ENCODE data around the gene TMEM50A. TPM values are rescaled to one million over a fixed set of nuclear protein-coding genes. Genes with fewer than 3 reads are reported as not detected.
"Not testable (repeated sequence)": the region's sequence is repeated elsewhere in the genome, so short reads cannot be mapped to it uniquely, and the experiment has no call there.

Gene TMEM50A
- total and polyA plus RNA-seq, 4 donors = 110 to 140 (median 115) TPM

DNA sequence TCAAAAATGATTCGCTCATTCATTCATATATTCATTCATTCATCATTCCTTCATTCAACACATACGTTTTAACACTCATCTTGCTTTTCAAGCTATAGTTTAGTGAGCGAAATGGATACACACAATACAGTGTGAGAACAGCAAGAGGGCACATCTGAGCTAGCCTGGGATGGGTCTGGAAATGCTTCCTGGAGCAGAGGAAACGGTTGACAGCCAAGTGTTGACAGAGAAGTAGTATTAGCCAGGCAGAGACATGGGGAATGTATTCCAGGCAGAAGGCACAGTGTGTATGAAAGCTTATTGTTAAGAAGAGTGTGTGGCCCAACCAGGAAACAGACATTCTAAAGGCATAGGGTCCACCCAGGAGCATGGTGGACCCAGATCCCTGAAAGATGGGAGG lies 33.2 kb upstream of the TMEM50A start:
- H3K4me3 ChIP-seq (ENCODE audit: low read length in 2 of 2); H3K27me3 ChIP-seq (ENCODE audit: control insufficient read depth in 1 of 2, insufficient read depth in 2 of 2, low read length in 1 of 2); ATAC-seq (ENCODE audit: low FRiP score); DNase-seq; H3K9me3 ChIP-seq (ENCODE audit: control insufficient read depth, low read length); H3K27ac ChIP-seq (ENCODE audit: low read depth in 1 of 2, low read length in 2 of 2); H3K36me3 ChIP-seq (ENCODE audit: control insufficient read depth in 1 of 2, insufficient read depth in 2 of 2, low read length in 1 of 2); intact Hi-C loops (cut with DNase I); H3K4me1 ChIP-seq (ENCODE audit: control insufficient read depth in 1 of 2, insufficient read depth in 2 of 2, low read length in 2 of 2): not testable (repeated sequence)
- 82 to 84% methylated on average over 4 of the region's 4 CpGs for WGBS, 2 donors

DNA sequence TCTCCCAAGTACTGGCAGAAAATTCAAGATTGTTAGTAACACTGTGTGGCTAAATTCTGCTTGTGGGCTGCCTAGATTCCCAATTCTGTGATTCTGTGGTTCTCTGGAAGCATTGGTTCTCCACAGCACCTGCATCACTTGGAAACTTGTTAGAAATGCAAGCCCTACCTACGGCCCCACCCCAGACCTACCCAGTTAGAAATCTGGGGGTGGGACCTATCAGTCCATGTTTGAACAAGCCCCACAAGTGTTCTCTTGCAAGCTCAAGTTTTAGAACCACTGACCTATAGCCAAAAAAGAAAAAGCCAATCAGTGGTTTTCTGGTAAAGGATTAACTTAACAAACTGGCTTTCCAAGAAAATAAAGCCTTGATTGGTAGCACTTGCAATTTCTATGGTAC lies 30.0 kb upstream of the TMEM50A start:
- H3K27ac ChIP-seq (ENCODE audit: low read depth in 1 of 2, low read length in 2 of 2); DNase-seq; H3K36me3 ChIP-seq (ENCODE audit: control insufficient read depth in 1 of 2, insufficient read depth in 2 of 2, low read length in 1 of 2); H3K4me3 ChIP-seq (ENCODE audit: low read length in 2 of 2); ATAC-seq (ENCODE audit: low FRiP score); intact Hi-C loops (cut with DNase I); H3K4me1 ChIP-seq (ENCODE audit: control insufficient read depth in 1 of 2, insufficient read depth in 2 of 2, low read length in 2 of 2); H3K27me3 ChIP-seq (ENCODE audit: control insufficient read depth in 1 of 2, insufficient read depth in 2 of 2, low read length in 1 of 2); H3K9me3 ChIP-seq (ENCODE audit: control insufficient read depth, low read length): not testable (repeated sequence)
- no CpG with 5 or more reads among the region's 1 CpG for WGBS, 2 donors

DNA sequence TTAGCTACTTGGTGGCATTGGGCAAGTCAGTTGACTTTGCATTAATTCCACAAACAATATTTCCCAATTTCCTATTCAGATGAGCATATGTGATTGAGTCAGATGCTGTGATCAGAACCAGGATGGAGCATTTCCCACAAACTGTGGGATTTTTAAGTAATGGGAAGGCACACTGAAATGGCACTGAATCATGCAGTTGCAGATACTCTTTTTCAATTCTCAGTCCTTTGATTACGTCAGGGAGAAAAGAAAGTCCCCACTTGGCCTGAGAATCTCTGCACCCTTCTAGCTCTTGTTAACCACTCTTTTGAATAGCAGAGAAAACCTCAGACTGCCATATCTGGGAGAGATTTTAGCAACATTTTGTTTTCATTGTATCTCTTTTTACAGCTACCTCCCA lies 29.0 kb upstream of the TMEM50A start:
- H3K27me3 ChIP-seq (ENCODE audit: control insufficient read depth in 1 of 2, insufficient read depth in 2 of 2, low read length in 1 of 2); ATAC-seq (ENCODE audit: low FRiP score); H3K4me1 ChIP-seq (ENCODE audit: control insufficient read depth in 1 of 2, insufficient read depth in 2 of 2, low read length in 2 of 2); H3K27ac ChIP-seq (ENCODE audit: low read depth in 1 of 2, low read length in 2 of 2); DNase-seq; H3K36me3 ChIP-seq (ENCODE audit: control insufficient read depth in 1 of 2, insufficient read depth in 2 of 2, low read length in 1 of 2); H3K4me3 ChIP-seq (ENCODE audit: low read length in 2 of 2); H3K9me3 ChIP-seq (ENCODE audit: control insufficient read depth, low read length); intact Hi-C loops (cut with DNase I): not testable (repeated sequence)
- WGBS, 2 donors = 75 to 82% methylated on average over 1 of the region's 1 CpG

DNA sequence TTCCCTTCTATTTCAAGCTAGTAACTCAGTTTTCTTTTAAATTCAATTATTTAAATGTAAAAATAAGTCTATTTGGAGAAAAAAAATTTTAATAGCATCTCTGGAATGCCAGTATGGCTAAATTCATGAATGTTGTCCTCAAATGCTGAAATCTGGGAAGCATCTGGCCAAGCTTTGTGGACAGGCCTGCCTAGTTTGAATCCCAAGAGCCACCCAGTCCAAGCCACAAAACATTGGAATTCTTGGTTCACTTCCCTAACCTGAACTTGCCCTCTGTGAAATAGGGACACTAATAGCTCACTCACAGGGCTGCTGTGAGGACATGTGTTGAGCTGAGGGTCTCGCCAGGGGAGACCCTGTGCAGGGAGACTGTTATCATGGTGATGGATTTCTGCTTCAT lies 28.6 kb upstream of the TMEM50A start:
- H3K27me3 ChIP-seq (ENCODE audit: control insufficient read depth in 1 of 2, insufficient read depth in 2 of 2, low read length in 1 of 2); DNase-seq; H3K27ac ChIP-seq (ENCODE audit: low read depth in 1 of 2, low read length in 2 of 2); intact Hi-C loops (cut with DNase I); H3K4me3 ChIP-seq (ENCODE audit: low read length in 2 of 2); H3K36me3 ChIP-seq (ENCODE audit: control insufficient read depth in 1 of 2, insufficient read depth in 2 of 2, low read length in 1 of 2); H3K9me3 ChIP-seq (ENCODE audit: control insufficient read depth, low read length); ATAC-seq (ENCODE audit: low FRiP score); H3K4me1 ChIP-seq (ENCODE audit: control insufficient read depth in 1 of 2, insufficient read depth in 2 of 2, low read length in 2 of 2): not testable (repeated sequence)
- 90 to 96% methylated on average over 1 of the region's 1 CpG for WGBS, 2 donors

DNA sequence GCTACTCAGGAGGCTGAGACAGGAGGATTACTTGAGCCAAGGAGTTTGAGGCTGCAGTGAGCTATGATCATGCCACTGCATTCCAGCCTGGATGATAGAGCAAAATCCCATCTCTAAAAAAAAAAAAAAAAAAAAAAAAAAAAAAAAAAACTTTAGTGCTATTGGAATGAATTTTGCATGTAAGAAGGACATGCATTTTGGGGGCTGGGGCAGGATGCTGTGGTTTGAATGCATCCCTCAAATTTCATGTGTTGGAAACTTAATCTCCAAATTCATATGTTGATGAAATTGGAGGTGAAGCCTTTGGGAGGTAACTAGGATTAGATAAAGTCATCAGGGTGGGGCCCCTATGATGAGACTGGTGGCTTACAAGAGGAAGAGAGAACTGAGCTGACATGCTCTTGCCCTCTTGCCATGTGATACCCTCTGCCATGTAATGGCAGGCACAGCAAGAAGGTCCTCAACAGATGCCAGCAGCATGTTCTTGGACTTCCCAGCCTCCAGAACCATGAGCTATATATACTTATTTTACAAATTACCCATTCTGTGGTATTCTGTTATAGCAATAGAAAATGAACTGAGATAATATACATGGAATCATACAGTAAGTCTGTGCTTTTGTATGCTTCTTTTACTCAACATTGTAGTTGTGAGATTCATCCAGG lies 25.2 kb upstream of the TMEM50A start:
- H3K4me3 ChIP-seq (ENCODE audit: low read length in 2 of 2); intact Hi-C loops (cut with DNase I); DNase-seq; H3K4me1 ChIP-seq (ENCODE audit: control insufficient read depth in 1 of 2, insufficient read depth in 2 of 2, low read length in 2 of 2); H3K27me3 ChIP-seq (ENCODE audit: control insufficient read depth in 1 of 2, insufficient read depth in 2 of 2, low read length in 1 of 2); H3K27ac ChIP-seq (ENCODE audit: low read depth in 1 of 2, low read length in 2 of 2); H3K9me3 ChIP-seq (ENCODE audit: control insufficient read depth, low read length); H3K36me3 ChIP-seq (ENCODE audit: control insufficient read depth in 1 of 2, insufficient read depth in 2 of 2, low read length in 1 of 2); ATAC-seq (ENCODE audit: low FRiP score): not testable (repeated sequence)

DNA sequence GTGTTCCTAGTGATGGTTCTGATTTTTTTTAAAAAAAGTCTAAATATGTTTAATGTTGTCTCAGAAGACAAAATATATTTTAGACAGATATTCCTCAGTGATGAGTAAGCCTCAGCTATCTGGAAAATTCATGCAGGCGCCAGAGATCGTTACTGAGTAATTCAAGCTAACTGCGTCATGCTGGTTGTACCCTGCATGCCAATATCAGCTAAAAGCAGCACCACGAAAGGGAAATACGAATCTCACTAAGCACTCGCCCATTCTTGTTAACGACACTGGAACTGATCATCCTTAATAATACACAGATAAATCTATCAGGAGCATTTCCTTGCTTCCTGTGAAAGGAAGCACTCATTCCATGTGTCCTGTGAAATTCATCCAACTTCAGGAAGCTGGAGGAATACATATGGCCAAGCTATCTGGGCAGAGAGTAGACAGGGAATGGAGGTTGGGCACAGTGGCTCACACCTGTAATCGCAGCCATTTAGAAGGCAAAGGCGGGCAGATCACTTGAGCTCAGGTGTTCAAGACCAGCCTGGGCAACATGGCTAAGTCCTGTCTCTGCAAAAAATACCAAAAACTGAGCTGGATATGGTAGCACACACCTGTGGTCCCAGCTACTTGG lies 17.7 kb upstream of the TMEM50A start:
- ATAC-seq (ENCODE audit: low FRiP score); H3K9me3 ChIP-seq (ENCODE audit: control insufficient read depth, low read length); H3K4me1 ChIP-seq (ENCODE audit: control insufficient read depth in 1 of 2, insufficient read depth in 2 of 2, low read length in 2 of 2); intact Hi-C loops (cut with DNase I); DNase-seq; H3K4me3 ChIP-seq (ENCODE audit: low read length in 2 of 2); H3K27ac ChIP-seq (ENCODE audit: low read depth in 1 of 2, low read length in 2 of 2); H3K27me3 ChIP-seq (ENCODE audit: control insufficient read depth in 1 of 2, insufficient read depth in 2 of 2, low read length in 1 of 2); H3K36me3 ChIP-seq (ENCODE audit: control insufficient read depth in 1 of 2, insufficient read depth in 2 of 2, low read length in 1 of 2): not testable (repeated sequence)
- WGBS, 2 donors = 87 to 88% methylated on average over 9 of the region's 9 CpGs

DNA sequence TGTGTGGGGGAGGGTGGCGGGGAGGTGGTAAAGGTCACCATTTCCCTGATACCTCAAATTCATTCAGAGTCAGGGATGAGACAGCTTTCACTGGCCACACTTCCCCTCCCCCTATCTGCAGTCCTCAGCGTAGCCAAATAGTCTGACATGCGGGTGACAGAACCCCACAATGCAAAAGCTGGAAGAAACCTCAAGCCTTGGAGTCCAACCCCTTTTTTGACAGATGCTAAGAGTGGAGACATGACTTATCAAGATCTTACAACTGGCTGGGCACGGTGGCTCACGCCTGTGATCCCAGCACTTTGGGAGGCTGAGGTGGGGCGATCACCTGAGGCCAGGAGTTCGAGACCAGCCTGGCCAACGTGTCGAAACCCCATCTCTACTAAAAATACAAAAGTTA lies 16.0 kb upstream of the TMEM50A start:
- H3K36me3 ChIP-seq (ENCODE audit: control insufficient read depth in 1 of 2, insufficient read depth in 2 of 2, low read length in 1 of 2); H3K4me3 ChIP-seq (ENCODE audit: low read length in 2 of 2); intact Hi-C loops (cut with DNase I); H3K27me3 ChIP-seq (ENCODE audit: control insufficient read depth in 1 of 2, insufficient read depth in 2 of 2, low read length in 1 of 2); ATAC-seq (ENCODE audit: low FRiP score); H3K9me3 ChIP-seq (ENCODE audit: control insufficient read depth, low read length); H3K4me1 ChIP-seq (ENCODE audit: control insufficient read depth in 1 of 2, insufficient read depth in 2 of 2, low read length in 2 of 2); H3K27ac ChIP-seq (ENCODE audit: low read depth in 1 of 2, low read length in 2 of 2); DNase-seq: not testable (repeated sequence)
- WGBS, 2 donors = 85 to 86% methylated on average over 8 of the region's 9 CpGs

DNA sequence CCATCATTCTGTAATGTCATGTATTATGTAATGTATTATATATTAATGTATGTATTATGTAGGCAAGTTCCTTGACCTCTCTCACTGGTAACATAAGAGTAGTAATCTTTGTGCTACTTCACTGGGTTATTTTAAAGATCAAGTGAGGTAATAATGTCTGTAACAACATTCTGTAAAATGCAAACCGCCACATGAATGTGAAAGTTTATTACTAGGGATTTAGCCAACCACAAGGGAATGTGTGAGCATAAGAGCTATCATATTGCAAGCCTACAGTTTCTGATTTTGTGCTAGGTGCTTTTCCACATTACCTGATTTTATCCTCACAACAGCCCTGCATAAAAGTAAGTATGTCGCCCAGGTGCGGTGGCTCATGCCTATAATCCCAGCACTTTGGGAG lies 13.7 kb upstream of the TMEM50A start:
- H3K36me3 ChIP-seq (ENCODE audit: control insufficient read depth in 1 of 2, insufficient read depth in 2 of 2, low read length in 1 of 2); H3K9me3 ChIP-seq (ENCODE audit: control insufficient read depth, low read length); ATAC-seq (ENCODE audit: low FRiP score); DNase-seq; H3K27ac ChIP-seq (ENCODE audit: low read depth in 1 of 2, low read length in 2 of 2); H3K4me3 ChIP-seq (ENCODE audit: low read length in 2 of 2); H3K4me1 ChIP-seq (ENCODE audit: control insufficient read depth in 1 of 2, insufficient read depth in 2 of 2, low read length in 2 of 2); H3K27me3 ChIP-seq (ENCODE audit: control insufficient read depth in 1 of 2, insufficient read depth in 2 of 2, low read length in 1 of 2); intact Hi-C loops (cut with DNase I): not testable (repeated sequence)
- 96% methylated on average over 3 of the region's 3 CpGs for WGBS, 2 donors
